ENCODE results near the gene TMC1.
"Not testable (repeated sequence)": the region's sequence is repeated elsewhere in the genome, so short reads cannot be mapped to it uniquely, and the experiment has no call there.

Gene TMC1

GRCh38 chr9:72772661-72773060 lies 251.3 kb downstream of the TMC1 start:
- no peak for DNase-seq (ENCODE audit: low read depth)

- no peak for DNase-seq (ENCODE audit: low read depth)
Measured at GRCh38 chr9:72773570-72773969, 252.2 kb downstream of the TMC1 start.

- no peak for DNase-seq (ENCODE audit: low read depth)
Measured at GRCh38 chr9:72775570-72775969, 254.2 kb downstream of the TMC1 start.

GRCh38 chr9:72779614-72780013 lies 258.2 kb downstream of the TMC1 start:
- DNase-seq (ENCODE audit: low read depth) = no peak

GRCh38 chr9:72786948-72787347 lies 265.5 kb downstream of the TMC1 start:
- no peak for DNase-seq (ENCODE audit: low read depth)

GRCh38 chr9:72788966-72789735 lies 267.7 kb downstream of the TMC1 start:
- DNase-seq (ENCODE audit: low read depth) = no peak

- DNase-seq (ENCODE audit: low read depth) = no peak
Measured at GRCh38 chr9:72789885-72790284, 268.5 kb downstream of the TMC1 start.

GRCh38 chr9:72790989-72791388 lies 269.6 kb downstream of the TMC1 start:
- no peak for DNase-seq (ENCODE audit: low read depth)

- no peak for DNase-seq (ENCODE audit: low read depth)
Measured at GRCh38 chr9:72791436-72791835, 270.0 kb downstream of the TMC1 start.

GRCh38 chr9:72794946-72795345 lies 273.5 kb downstream of the TMC1 start:
- DNase-seq (ENCODE audit: low read depth) = no peak

GRCh38 chr9:72800328-72800994 lies 279.1 kb downstream of the TMC1 start:
- DNase-seq (ENCODE audit: low read depth) = no peak

GRCh38 chr9:72805238-72805637 lies 283.8 kb downstream of the TMC1 start:
- DNase-seq (ENCODE audit: low read depth) = no peak

GRCh38 chr9:72806313-72806809 lies 285.0 kb downstream of the TMC1 start:
- not testable (repeated sequence) for DNase-seq (ENCODE audit: low read depth)

GRCh38 chr9:72807765-72808445 lies 286.5 kb downstream of the TMC1 start:
- no peak for DNase-seq (ENCODE audit: low read depth)

- no peak for DNase-seq (ENCODE audit: low read depth)
Measured at GRCh38 chr9:72808446-72808768, 287.0 kb downstream of the TMC1 start.

GRCh38 chr9:72809586-72809985 lies 288.2 kb downstream of the TMC1 start:
- DNase-seq (ENCODE audit: low read depth) = no peak

- no peak for DNase-seq (ENCODE audit: low read depth)
Measured at GRCh38 chr9:72812559-72813111, 291.2 kb downstream of the TMC1 start.

GRCh38 chr9:72813544-72813943 lies 292.1 kb downstream of the TMC1 start:
- no peak for DNase-seq (ENCODE audit: low read depth)

GRCh38 chr9:72814083-72814597 lies 292.7 kb downstream of the TMC1 start:
- no peak for DNase-seq (ENCODE audit: low read depth)

- DNase-seq (ENCODE audit: low read depth) = no peak
Measured at GRCh38 chr9:72816666-72817065, 295.3 kb downstream of the TMC1 start.

GRCh38 chr9:72817413-72817812 lies 296.0 kb downstream of the TMC1 start:
- no peak for DNase-seq (ENCODE audit: low read depth)

GRCh38 chr9:72818385-72818784 lies 297.0 kb downstream of the TMC1 start:
- no peak for DNase-seq (ENCODE audit: low read depth)

GRCh38 chr9:72823971-72824370 lies 302.6 kb downstream of the TMC1 start:
- DNase-seq (ENCODE audit: low read depth) = no peak

Data from CMK (cell line).